Activated CD8-positive, alpha-beta T cell treated with anti-CD3 and anti-CD28 coated beads, Interleukin-2, amount 10 ng/mL, durations not matched to agents 7 days and 5 days (primary cell): ENCODE results near the gene CYP2E1. TPM values are rescaled to one million over a fixed set of nuclear protein-coding genes. Genes with fewer than 3 reads are reported as not detected.
"Not testable (repeated sequence)": the region's sequence is repeated elsewhere in the genome, so short reads cannot be mapped to it uniquely, and the experiment has no call there.

Experiments used
- ATAC-seq: fragments of 150-1000 bp; cut with Tn5 transposase; one replicate; pipeline ENCODE4 v1.10.0; 2021; ENCODE audit warnings: moderate library complexity
- CTCF ChIA-PET: fragments of 350-600 bp; sonication (Branson Sonifier 250); formaldehyde crosslinking; loops from one replicate; lab custom pipeline; 2021; ENCODE audit warnings: antibody characterized with exemption; lab: Charles Lee
- POLR2A ChIA-PET: fragments of 350-600 bp; sonication (Branson Sonifier 250); formaldehyde crosslinking; loops from one replicate; lab custom pipeline; 2021; ENCODE audit warnings: antibody characterized with exemption; lab: Charles Lee
- DNase-seq: peaks from one replicate; pipeline ENCODE4 v3.0.0-alpha.2; 2020
- H3K27ac Mint-ChIP-seq: one replicate; pipeline ENCODE4 v1.8.0; 2021; ENCODE audit warnings: mild to moderate bottlenecking, mixed read lengths
- H3K27me3 Mint-ChIP-seq: one replicate; pipeline ENCODE4 v1.8.0; 2021; ENCODE audit warnings: low read depth, mixed read lengths
- H3K36me3 Mint-ChIP-seq: one replicate; pipeline ENCODE4 v1.8.0; 2021; ENCODE audit warnings: low read depth, mixed read lengths
- H3K4me1 Mint-ChIP-seq: one replicate; pipeline ENCODE4 v1.8.0; 2021; ENCODE audit warnings: low read depth, mixed read lengths
- H3K4me3 Mint-ChIP-seq: one replicate; pipeline ENCODE4 v1.8.0; 2021; ENCODE audit warnings: mild to moderate bottlenecking, mixed read lengths
- H3K9me3 Mint-ChIP-seq: one replicate; pipeline ENCODE4 v1.8.0; 2022; ENCODE audit warnings: mixed read lengths; ENCODE audit not compliant: insufficient read depth
- total RNA-seq, 2 experiments: library from RNA; stranded (reverse); gene quantifications; one replicate each; pipeline ENCODE4 v1.2.3, GENCODE V29; 2021

Gene CYP2E1
- total RNA-seq, 2 experiments from 2014 or later, result 0.13 TPM; not detected in 1

DNA sequence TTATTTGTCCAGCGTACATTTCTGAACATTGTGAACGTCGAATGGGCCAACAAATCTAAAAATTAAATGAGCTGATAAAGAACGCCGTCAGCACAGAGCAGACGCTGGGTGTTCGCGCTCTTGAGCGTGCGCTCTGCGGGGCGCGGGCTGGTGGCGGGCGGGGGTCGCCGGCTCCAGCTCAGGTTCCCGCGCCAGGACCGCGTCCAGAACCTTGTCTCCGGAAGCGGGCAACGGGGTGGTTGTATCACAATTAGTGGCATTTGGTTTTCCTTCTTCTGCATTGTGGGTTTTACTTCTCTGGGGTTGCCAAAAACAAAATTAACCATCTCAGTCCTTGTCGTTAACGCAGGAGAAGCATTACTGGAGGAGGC, 2.4 kb downstream of the CYP2E1 start:
- ChIA-PET POLR2A (no interaction called here), CTCF (no interaction called here)
- Mint-ChIP-seq H3K27ac (no peak overlapping the region), H3K27me3 (peaks cover 45% of the 10 kb centered on the region), H3K9me3 (no peaks in the 10 kb centered on the region), H3K36me3 (no peaks in the 10 kb centered on the region), H3K4me3 (peak overlapping the region; percentile 57), H3K4me1 (peaks cover 21% of the 10 kb centered on the region)
- ATAC-seq (peak; percentile 39), DNase-seq (no peak)

- H3K4me3 Mint-ChIP-seq, result no peak overlapping the region
- H3K36me3 Mint-ChIP-seq, result no peaks in the 10 kb centered on the region
- DNase-seq (no peak), ATAC-seq (no peak)
- ChIA-PET CTCF (interaction anchor here (0.7 to 1.1 kb wide), 3 partner anchors 10 to 93 kb away, joined by 3 to 5 read pairs (median 3); no protein-coding TSS in a partner anchor), POLR2A (no interaction called here)
- H3K27ac Mint-ChIP-seq, result no peak overlapping the region
- H3K27me3 Mint-ChIP-seq, result peaks cover 44% of the 10 kb centered on the region
- peaks cover 21% of the 10 kb centered on the region for H3K4me1 Mint-ChIP-seq
- H3K9me3 Mint-ChIP-seq, result no peaks in the 10 kb centered on the region
Observed at GRCh38 chr10:133530506-133530905, 3.3 kb downstream of the CYP2E1 start.

DNA sequence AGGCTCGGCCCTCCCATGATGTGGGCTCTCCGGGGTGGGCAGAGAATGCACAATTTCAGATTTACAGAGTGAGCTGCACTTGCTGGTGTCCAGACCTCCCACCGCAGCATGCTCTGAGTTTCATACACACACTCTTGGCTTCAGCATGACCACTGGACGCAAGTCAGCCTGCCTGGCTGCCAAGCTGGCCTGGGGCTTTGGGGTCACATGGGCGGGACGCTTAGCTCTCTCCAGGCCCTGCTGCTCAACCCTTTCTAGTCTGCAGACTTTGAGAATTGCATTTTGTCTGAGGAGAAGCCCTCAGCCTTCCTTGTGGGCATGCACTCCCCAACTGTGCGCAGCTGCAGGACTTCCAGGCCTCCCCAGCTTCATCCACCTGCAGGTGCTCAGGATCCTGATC, 5.7 kb downstream of the CYP2E1 start:
- DNase-seq, result no peak
- peaks cover 21% of the 10 kb centered on the region for H3K4me1 Mint-ChIP-seq
- H3K27me3 Mint-ChIP-seq, result peaks cover 30% of the 10 kb centered on the region
- ChIA-PET POLR2A (no interaction called here), CTCF (interaction anchor here (1.2 kb wide), 1 partner anchor 13 kb away, joined by 4 read pairs; no protein-coding TSS in a partner anchor)
- H3K36me3 Mint-ChIP-seq, result no peaks in the 10 kb centered on the region
- no peak overlapping the region for H3K4me3 Mint-ChIP-seq
- no peak for ATAC-seq
- no peaks in the 10 kb centered on the region for H3K9me3 Mint-ChIP-seq
- H3K27ac Mint-ChIP-seq, result no peak overlapping the region

- no peaks in the 10 kb centered on the region for H3K36me3 Mint-ChIP-seq
- no peak for DNase-seq
- H3K27ac Mint-ChIP-seq, result no peak overlapping the region
- ChIA-PET CTCF (no interaction called here), POLR2A (no interaction called here)
- no peak for ATAC-seq
- no peaks in the 10 kb centered on the region for H3K9me3 Mint-ChIP-seq
- H3K4me3 Mint-ChIP-seq, result no peak overlapping the region
- H3K4me1 Mint-ChIP-seq, result peaks cover 12% of the 10 kb centered on the region
- peaks cover 19% of the 10 kb centered on the region for H3K27me3 Mint-ChIP-seq
Observed at GRCh38 chr10:133534417-133534816, 7.3 kb downstream of the CYP2E1 start.

GRCh38 chr10:133536198-133536597, 9.0 kb downstream of the CYP2E1 start:
- H3K4me1 Mint-ChIP-seq, result no peaks in the 10 kb centered on the region
- H3K36me3 Mint-ChIP-seq, result no peaks in the 10 kb centered on the region
- no peak for ATAC-seq
- CTCF ChIA-PET, result no interaction called here
- H3K9me3 Mint-ChIP-seq, result no peaks in the 10 kb centered on the region
- no peak overlapping the region for H3K4me3 Mint-ChIP-seq
- peaks cover 5% of the 10 kb centered on the region for H3K27me3 Mint-ChIP-seq
- no peak for DNase-seq
- no peak overlapping the region for H3K27ac Mint-ChIP-seq
- POLR2A ChIA-PET, result no interaction called here

DNA sequence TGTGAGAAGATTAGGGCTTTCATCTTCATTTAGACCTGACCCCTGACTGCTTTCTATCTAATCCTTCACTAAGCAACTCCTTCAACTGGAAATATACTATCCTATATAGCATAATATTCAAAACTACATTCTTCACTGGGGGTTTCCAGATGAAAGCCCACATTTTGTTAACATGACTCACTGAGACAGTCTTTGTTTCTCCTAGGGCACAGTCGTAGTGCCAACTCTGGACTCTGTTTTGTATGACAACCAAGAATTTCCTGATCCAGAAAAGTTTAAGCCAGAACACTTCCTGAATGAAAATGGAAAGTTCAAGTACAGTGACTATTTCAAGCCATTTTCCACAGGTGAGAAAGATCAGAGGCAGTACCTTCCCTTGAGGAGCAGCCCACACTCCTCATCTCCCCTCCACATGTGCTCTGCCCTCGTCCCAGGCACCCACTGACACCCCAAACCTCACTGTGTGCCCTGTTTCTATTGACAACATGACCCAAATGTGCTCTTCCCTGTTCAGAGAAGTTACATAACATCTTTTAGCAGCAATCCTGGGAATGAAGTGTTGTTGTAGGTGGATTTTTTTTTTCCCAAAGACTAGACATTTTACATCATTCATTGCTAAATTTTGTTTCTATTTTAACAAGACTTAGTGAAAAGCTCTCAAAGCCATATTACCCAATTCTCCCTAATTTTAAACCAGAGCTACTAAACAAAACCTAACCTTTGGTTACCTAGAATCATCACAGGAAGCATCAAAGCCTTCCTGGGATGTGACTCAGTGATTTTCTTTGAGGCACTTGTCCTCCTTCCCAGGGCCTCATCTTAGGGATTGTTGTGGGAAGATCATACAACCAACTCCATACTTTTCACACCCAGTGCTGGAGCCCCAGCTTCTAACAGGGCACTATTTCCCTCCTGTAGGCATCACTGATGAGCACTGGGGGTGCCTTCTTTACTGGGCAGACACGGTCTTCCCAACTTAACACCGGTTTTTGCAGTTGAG, 10.7 kb downstream of the CYP2E1 start:
- no peaks in the 10 kb centered on the region for H3K4me1 Mint-ChIP-seq
- no peak overlapping the region for H3K4me3 Mint-ChIP-seq
- no peaks in the 10 kb centered on the region for H3K9me3 Mint-ChIP-seq
- ChIA-PET CTCF (no interaction called here), POLR2A (no interaction called here)
- no peaks in the 10 kb centered on the region for H3K36me3 Mint-ChIP-seq
- ATAC-seq (no peak), DNase-seq (no peak)
- peaks cover 4% of the 10 kb centered on the region for H3K27me3 Mint-ChIP-seq
- H3K27ac Mint-ChIP-seq, result no peak overlapping the region

DNA sequence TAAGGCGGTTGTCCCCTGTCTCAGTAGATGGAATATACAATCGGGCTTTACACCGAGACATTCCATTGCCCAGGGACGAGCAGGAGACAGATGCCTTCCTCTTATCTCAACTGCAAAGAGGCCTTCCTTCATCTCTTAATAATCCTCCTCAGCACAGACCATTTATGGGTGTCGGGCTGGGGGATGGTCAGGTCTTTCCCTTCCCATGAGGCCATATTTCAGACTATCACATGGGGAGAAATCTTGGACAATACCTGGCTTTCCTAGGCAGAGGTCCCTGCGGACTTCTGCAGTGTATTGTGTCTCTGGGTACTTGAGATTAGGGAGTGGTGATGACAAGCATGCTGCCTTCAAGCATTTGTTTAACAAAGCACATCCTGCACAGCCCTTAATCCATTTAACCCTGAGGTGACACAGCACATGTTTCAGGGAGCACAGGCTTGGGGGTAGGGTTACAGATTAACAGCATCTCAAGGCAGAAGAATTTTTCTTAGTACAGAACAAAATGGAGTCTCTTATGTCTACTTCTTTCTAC, 14.3 kb downstream of the CYP2E1 start:
- H3K4me1 Mint-ChIP-seq, ATAC-seq, POLR2A ChIA-PET, H3K27ac Mint-ChIP-seq, DNase-seq, H3K36me3 Mint-ChIP-seq, H3K9me3 Mint-ChIP-seq, H3K4me3 Mint-ChIP-seq, CTCF ChIA-PET: not testable (repeated sequence)
- H3K27me3 Mint-ChIP-seq, result peaks cover 10% of the 10 kb centered on the region

- peaks cover 4% of the 10 kb centered on the region for H3K36me3 Mint-ChIP-seq
- peaks cover 4% of the 10 kb centered on the region for H3K4me1 Mint-ChIP-seq
- ChIA-PET POLR2A (no interaction called here), CTCF (no interaction called here)
- ATAC-seq (no peak), DNase-seq (no peak)
- no peak overlapping the region for H3K27ac Mint-ChIP-seq
- no peak overlapping the region for H3K4me3 Mint-ChIP-seq
- peaks cover 12% of the 10 kb centered on the region for H3K9me3 Mint-ChIP-seq
- H3K27me3 Mint-ChIP-seq, result peaks cover 18% of the 10 kb centered on the region
Observed at GRCh38 chr10:133544506-133544905, 17.3 kb downstream of the CYP2E1 start.

DNA sequence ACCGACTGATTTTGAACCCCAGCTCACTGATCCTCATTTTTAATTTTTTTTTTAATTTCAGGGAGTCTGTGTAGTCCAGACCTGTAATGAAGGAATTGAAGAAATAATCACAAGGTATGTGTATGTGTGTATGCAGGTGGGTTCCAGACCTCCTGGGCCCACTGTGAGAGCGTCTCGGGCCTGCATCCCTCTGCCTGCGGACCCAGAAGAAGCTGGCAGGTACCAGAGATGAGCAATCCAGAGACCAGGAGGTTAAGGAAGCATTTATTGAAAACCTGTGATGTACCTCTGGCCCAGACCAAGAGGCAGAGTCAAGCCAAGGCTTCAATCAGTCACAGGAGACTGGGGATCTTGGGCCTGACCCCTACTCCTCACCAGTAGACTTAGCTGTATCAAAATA, 27.4 kb downstream of the CYP2E1 start:
- Mint-ChIP-seq H3K4me3 (no peak overlapping the region), H3K4me1 (no peaks in the 10 kb centered on the region), H3K27me3 (peaks cover 9% of the 10 kb centered on the region), H3K9me3 (no peaks in the 10 kb centered on the region), H3K36me3 (no peaks in the 10 kb centered on the region), H3K27ac (no peak overlapping the region)
- POLR2A ChIA-PET, result no interaction called here
- ATAC-seq (no peak), DNase-seq (no peak)
- CTCF ChIA-PET, result no interaction called here

DNA sequence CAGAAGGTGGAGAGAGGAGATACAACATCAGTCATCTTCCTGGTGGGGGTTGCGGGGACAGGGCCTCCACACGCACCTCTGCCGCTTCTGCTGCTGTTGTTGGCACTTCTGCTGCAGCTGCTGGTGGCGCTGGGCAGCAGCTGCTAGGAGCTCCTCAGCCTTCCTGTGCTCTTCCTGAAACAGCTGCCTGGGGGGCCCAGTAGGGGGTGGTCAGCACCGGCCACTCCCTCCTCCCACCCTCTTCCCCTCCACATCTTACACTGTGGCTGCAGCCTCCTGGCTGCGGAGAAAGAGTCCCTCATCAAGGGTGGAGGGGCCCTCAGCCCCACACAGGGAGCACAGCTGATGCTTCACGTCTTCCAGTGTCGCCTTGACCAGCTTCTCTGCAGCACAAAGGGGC, 28.4 kb downstream of the CYP2E1 start:
- no peak for ATAC-seq
- Mint-ChIP-seq H3K27me3 (peaks cover 11% of the 10 kb centered on the region), H3K27ac (no peak overlapping the region), H3K4me3 (no peak overlapping the region), H3K36me3 (no peaks in the 10 kb centered on the region), H3K9me3 (no peaks in the 10 kb centered on the region), H3K4me1 (no peaks in the 10 kb centered on the region)
- POLR2A ChIA-PET, result no interaction called here
- CTCF ChIA-PET, result no interaction called here
- DNase-seq, result no peak

GRCh38 chr10:133557381-133557780, 30.2 kb downstream of the CYP2E1 start:
- Mint-ChIP-seq H3K27ac (no peak overlapping the region), H3K36me3 (no peaks in the 10 kb centered on the region), H3K4me1 (no peaks in the 10 kb centered on the region), H3K9me3 (no peaks in the 10 kb centered on the region), H3K4me3 (no peak overlapping the region), H3K27me3 (peaks cover 8% of the 10 kb centered on the region)
- no peak for DNase-seq
- ChIA-PET CTCF (interaction anchor here (1.2 kb wide), 1 partner anchor 119 kb away, joined by 3 read pairs; no protein-coding TSS in a partner anchor), POLR2A (no interaction called here)
- no peak for ATAC-seq

DNA sequence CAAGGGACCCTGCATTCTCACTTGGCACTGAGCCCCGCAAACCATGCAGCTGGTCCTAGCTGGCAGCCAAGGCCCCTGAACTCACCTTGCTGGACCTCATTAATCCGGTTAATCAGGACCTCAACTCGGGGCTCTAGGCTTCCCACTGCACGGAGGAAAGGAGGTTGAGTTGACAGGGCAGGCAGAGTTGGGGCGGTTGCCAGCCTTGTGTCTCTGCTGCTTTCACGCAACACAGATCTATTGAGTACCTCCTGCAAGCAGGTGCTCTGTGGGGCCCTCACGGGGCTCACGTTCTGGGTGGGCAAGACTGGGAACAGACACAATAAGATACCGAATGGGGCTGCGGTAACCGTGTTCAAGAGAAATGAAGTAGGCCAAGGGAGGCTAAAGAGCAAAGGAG, 32.1 kb downstream of the CYP2E1 start:
- Mint-ChIP-seq H3K4me3 (no peak overlapping the region), H3K4me1 (no peaks in the 10 kb centered on the region), H3K27me3 (peaks cover 5% of the 10 kb centered on the region), H3K36me3 (no peaks in the 10 kb centered on the region), H3K9me3 (no peaks in the 10 kb centered on the region), H3K27ac (no peak overlapping the region)
- ChIA-PET CTCF (no interaction called here), POLR2A (no interaction called here)
- DNase-seq, result no peak
- ATAC-seq, result no peak
